A673 (cell line): ENCODE measurements around the gene ASPSCR1.

Experiments used
- CTCF ChIP-seq: fragments of 300-800, 200-600 bp; sonication (generic); conservative IDR thresholded peaks from 2 replicates; pipeline ENCODE4 v1.5.1; 2017; ENCODE audit warnings: low read depth, mild to moderate bottlenecking, antibody characterized with exemption, low read length, moderate library complexity, mixed read lengths
- EZH2 ChIP-seq: fragments of 200-600 bp; sonication (generic); IDR thresholded peaks from 2 replicates; pipeline ENCODE4 v1.6.1; 2017; ENCODE audit warnings: borderline replicate concordance, low read depth, mild to moderate bottlenecking, mixed read lengths, antibody characterized with exemption, low read length; ENCODE audit not compliant: poor library complexity, severe bottlenecking

DNA sequence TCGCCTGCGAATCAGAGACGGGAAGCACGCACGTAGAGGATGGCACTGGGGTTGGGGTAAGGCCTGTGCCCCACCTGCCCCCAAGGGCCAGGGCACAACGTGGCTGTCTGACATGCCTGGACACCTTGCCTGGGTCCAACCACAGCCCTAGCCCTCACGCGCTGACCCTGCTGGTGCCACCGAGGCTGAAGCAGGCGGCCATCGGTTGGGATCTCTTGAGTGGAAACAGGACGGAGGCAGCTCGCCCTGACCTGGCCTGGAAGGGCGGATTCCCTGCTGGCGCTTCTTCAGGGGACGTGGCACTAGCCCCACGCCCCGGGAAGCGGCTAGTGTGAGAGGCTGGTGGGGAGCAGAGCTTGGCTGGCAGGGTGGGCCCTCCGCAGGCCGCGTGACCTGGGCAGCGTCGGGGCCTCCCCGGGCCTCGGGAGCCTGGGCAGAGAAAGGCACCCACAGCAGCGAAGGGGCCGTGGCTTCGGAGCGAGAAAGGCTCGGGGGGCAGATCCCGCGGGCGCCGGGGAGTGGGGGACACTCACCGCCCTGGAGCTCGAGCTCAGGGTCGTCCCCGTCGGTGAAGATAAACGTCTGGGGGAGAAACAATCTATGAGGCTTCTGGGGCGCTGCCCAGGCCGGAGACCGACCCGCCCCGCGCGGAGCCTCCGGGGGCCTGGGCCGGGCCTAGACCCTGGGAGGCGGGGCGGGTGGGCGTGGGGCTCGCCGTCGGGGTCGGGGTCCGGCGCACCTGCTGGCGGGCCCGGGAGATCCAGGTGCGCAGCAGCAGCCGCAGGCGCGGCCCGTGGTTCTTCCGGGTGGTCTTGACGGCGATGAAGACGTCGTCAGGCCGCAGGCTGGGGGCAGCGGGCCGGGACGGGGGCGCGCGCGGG, 73.6 kb downstream of the ASPSCR1 start:
- TF ChIP-seq EZH2 = no peak
- TF ChIP-seq CTCF = no peak
